ENCODE data around the gene PPP1R7. TPM values are rescaled to one million over a fixed set of nuclear protein-coding genes. Genes with fewer than 3 reads are reported as not detected.

PPP1R7 gene
- total and polyA plus RNA-seq, 2 of the 4 experiments (the other 2 are of a cell fraction): 60.8 to 70.0 TPM

- intact Hi-C loops (cut with micrococcal nuclease): no loop called here
Observed at GRCh38 chr2:241120440-241120839, 29.8 kb upstream of the PPP1R7 start.

More at GRCh38 chr2:241120440-241120839, 29.8 kb upstream of the PPP1R7 start:
- no peak overlapping the region for H3K27ac ChIP-seq (ENCODE audit: insufficient read depth, low read length)
- H2AK5ac ChIP-seq (ENCODE audit: low read depth, low read length): no peak overlapping the region
- DNase-seq: no peak
- no peak overlapping the region for H4K5ac ChIP-seq (ENCODE audit: low read depth, low read length)
- in situ Hi-C loops (cut with MboI; ENCODE audit: low sequenced_read_pairs) (no loop called here), dilution Hi-C loops (cut with HindIII; ENCODE audit: low sequenced_read_pairs, unreplicated experiment) (no loop called here)
- peaks cover 6% of the 10 kb centered on the region for H3K36me3 ChIP-seq (ENCODE audit: control insufficient read depth, insufficient read depth, low read length)
- H2BK15ac ChIP-seq (ENCODE audit: low read depth, low read length): no peak overlapping the region
- no TSS peak for BruUV-seq (replicated peaks)
- no peak overlapping the region for H2BK5ac ChIP-seq (ENCODE audit: low read depth, low read length, poor library complexity, severe bottlenecking)
- no peak overlapping the region for H3K9ac ChIP-seq (ENCODE audit: low read depth, low read length)
- H3K18ac ChIP-seq (ENCODE audit: low read depth, low read length): no peak overlapping the region
- H4K91ac ChIP-seq (ENCODE audit: insufficient read depth, low read depth, low read length): no peak overlapping the region
- ChIA-PET POLR2A (ENCODE audit: unreplicated experiment) (no interaction called here), CTCF (no interaction called here)
- no peak overlapping the region for H3K23ac ChIP-seq (ENCODE audit: low read depth, low read length)
- H3K14ac ChIP-seq (replicated peaks; ENCODE audit: low read depth, low read length): no peak overlapping the region
- H3K79me1 ChIP-seq (ENCODE audit: low read depth in 1 of 2, low read length in 2 of 2): 0 out of 4 replicates have a peak, but pooled peaks cover 0 to 2% of the 10 kb centered on the region in 2 experiments
- H3K4me2 ChIP-seq (ENCODE audit: low read depth, low read length): no peak overlapping the region
- H2AFZ ChIP-seq (replicated peaks; ENCODE audit: low read length, poor library complexity): no peak overlapping the region
- H3K4ac ChIP-seq (ENCODE audit: low read depth, low read length): no peak overlapping the region
- no peaks in the 10 kb centered on the region for H4K20me1 ChIP-seq (ENCODE audit: insufficient read depth, low read length)
- no peak for ATAC-seq (ENCODE audit: low read depth)
- H3K9me3 ChIP-seq (ENCODE audit: control insufficient read depth, insufficient read depth, low read length): peaks cover 2% of the 10 kb centered on the region; the same call in 1 of the 2 replicates
- H3K4me3 ChIP-seq (ENCODE audit: insufficient read depth, low read depth, low read length): no peak overlapping the region
- no peak overlapping the region for H2BK20ac ChIP-seq (ENCODE audit: low read depth, low read length)
- 0 out of 2 replicates have a peak, but pooled peaks cover 3% of the 10 kb centered on the region for H3K9me1 ChIP-seq (ENCODE audit: insufficient read depth, low read length)
- H2AK9ac ChIP-seq (replicated peaks; ENCODE audit: low read depth, low read length, poor library complexity): no peak overlapping the region
- TF ChIP-seq MAZ (IDR thresholded peaks at IDR 0.05; ENCODE audit: borderline replicate concordance, low read depth, low read length) (no peak), BHLHE40 (IDR thresholded peaks at IDR 0.05; ENCODE audit: low read depth, low read length) (no peak), CEBPB (IDR thresholded peaks at IDR 0.05; ENCODE audit: low read depth, low read length) (no peak), RCOR1 (IDR thresholded peaks at IDR 0.05; ENCODE audit: insufficient replicate concordance, low read length) (no peak), CHD1 (IDR thresholded peaks at IDR 0.05; ENCODE audit: low read depth, low read length) (no peak), RAD21 (IDR thresholded peaks at IDR 0.05; ENCODE audit: low read length) (no peak), CTCF (conservative IDR thresholded peaks at IDR 0.05; ENCODE audit: low read depth, low read length) (no peak), USF2 (IDR thresholded peaks at IDR 0.05; ENCODE audit: low read depth, low read length) (no peak)
- H2BK120ac ChIP-seq (ENCODE audit: low read depth, low read length): no peak overlapping the region
- no peak overlapping the region for H4K8ac ChIP-seq (ENCODE audit: low read depth in 2 of 2, low read length in 2 of 2)
- no peaks in the 10 kb centered on the region for H3K27me3 ChIP-seq (ENCODE audit: control insufficient read depth, insufficient read depth, low read length)
- no peak overlapping the region for H3K56ac ChIP-seq (ENCODE audit: extremely low read depth, insufficient read depth, low read length)
- no CpG with 5 or more reads among the region's 2 CpGs for WGBS, 2 experiments (ENCODE audit: extremely low coverage in 2 of 2, insufficient read length in 1 of 2)
- H3K4me1 ChIP-seq (ENCODE audit: control insufficient read depth, insufficient read depth, low read length): no peaks in the 10 kb centered on the region

Measured in IMR-90 (cell line).